ENCODE data around the gene TRIM68. TPM values are rescaled to one million over a fixed set of nuclear protein-coding genes. Genes with fewer than 3 reads are reported as not detected.

Gene TRIM68
- total RNA-seq, 1 experiment from 2014 or later: 6.9 TPM

DNA sequence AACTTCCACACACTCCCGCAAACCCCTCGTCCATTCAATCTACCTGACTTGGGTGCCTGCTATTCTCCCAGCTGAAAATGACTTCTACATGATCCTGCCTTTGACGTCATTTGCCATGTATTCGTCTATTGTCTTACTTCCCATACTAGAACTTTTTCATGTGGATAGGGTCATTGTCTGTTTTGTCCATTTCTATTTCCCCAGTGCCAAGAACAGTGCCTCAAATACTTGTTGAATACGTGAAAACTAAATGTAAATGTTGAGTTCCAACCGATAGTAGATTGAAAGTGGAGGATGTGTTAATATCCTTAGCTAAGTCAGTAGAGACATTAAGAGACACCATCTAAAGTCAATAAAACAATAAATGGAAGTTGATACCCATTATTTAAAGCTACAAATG lies 935 bp downstream of the TRIM68 start:
- CTCF ChIA-PET: interaction anchor here (1.0 to 1.9 kb wide), 5 partner anchors 15 to 420 kb away, joined by 3 to 12 read pairs (median 6); partner anchors contain the start of gene OR51D1
- Mint-ChIP-seq H3K27me3 (ENCODE audit: insufficient read depth, unreplicated experiment) (no peaks in the 10 kb centered on the region), H3K9me3 (ENCODE audit: unreplicated experiment) (peaks cover 7% of the 10 kb centered on the region), H3K4me3 (ENCODE audit: unreplicated experiment) (peak overlapping the region; percentile 87), H3K4me1 (ENCODE audit: low read depth, unreplicated experiment) (peaks cover 10% of the 10 kb centered on the region), H3K27ac (ENCODE audit: unreplicated experiment) (peak overlapping the region; percentile 88), H3K36me3 (ENCODE audit: insufficient read depth, unreplicated experiment) (peaks cover 13% of the 10 kb centered on the region)
- no peak for DNase-seq
- H3K9me3 ChIP-seq: no peaks in the 10 kb centered on the region
- H3K36me3 ChIP-seq (ENCODE audit: control insufficient read depth, insufficient read depth, low read length): no peaks in the 10 kb centered on the region; the same call in 1 of the 2 replicates
- POLR2A ChIA-PET: no interaction called here
- H3K4me3 ChIP-seq (ENCODE audit: low read depth, low read length): peak overlapping the region; percentile 50
- no peaks in the 10 kb centered on the region for H3K27me3 ChIP-seq (replicated peaks; ENCODE audit: control insufficient read depth, insufficient read depth, low read length)
- intact Hi-C loops (cut with micrococcal nuclease; ENCODE audit: unreplicated experiment): loop anchor here (5.0 kb wide), 2 partner anchors 60 to 1625 kb away; partner anchors contain the start of genes FHIP1B and OR52M1
- BruUV-seq (replicated peaks): no TSS peak
- TF ChIP-seq, protein P1, sequence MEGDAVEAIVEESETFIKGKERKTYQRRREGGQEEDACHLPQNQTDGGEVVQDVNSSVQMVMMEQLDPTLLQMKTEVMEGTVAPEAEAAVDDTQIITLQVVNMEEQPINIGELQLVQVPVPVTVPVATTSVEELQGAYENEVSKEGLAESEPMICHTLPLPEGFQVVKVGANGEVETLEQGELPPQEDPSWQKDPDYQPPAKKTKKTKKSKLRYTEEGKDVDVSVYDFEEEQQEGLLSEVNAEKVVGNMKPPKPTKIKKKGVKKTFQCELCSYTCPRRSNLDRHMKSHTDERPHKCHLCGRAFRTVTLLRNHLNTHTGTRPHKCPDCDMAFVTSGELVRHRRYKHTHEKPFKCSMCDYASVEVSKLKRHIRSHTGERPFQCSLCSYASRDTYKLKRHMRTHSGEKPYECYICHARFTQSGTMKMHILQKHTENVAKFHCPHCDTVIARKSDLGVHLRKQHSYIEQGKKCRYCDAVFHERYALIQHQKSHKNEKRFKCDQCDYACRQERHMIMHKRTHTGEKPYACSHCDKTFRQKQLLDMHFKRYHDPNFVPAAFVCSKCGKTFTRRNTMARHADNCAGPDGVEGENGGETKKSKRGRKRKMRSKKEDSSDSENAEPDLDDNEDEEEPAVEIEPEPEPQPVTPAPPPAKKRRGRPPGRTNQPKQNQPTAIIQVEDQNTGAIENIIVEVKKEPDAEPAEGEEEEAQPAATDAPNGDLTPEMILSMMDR (IDR thresholded peaks at IDR 0.05; ENCODE audit: insufficient read depth in 1 of 2, low read depth in 1 of 2, low read length in 1 of 2, severe bottlenecking in 1 of 2, unreplicated experiment in 1 of 2): no peak
- 0 out of 2 replicates have a peak, but pooled peaks cover 13% of the 10 kb centered on the region for H3K4me1 ChIP-seq

GRCh38 chr11:4606231-4607015 lies 1.6 kb downstream of the TRIM68 start:
- Mint-ChIP-seq H3K27ac (ENCODE audit: unreplicated experiment) (no peak overlapping the region), H3K27me3 (ENCODE audit: insufficient read depth, unreplicated experiment) (no peaks in the 10 kb centered on the region), H3K9me3 (ENCODE audit: unreplicated experiment) (peaks cover 7% of the 10 kb centered on the region), H3K4me3 (ENCODE audit: unreplicated experiment) (peak overlapping the region; percentile 87), H3K36me3 (ENCODE audit: insufficient read depth, unreplicated experiment) (peaks cover 13% of the 10 kb centered on the region), H3K4me1 (ENCODE audit: low read depth, unreplicated experiment) (peaks cover 10% of the 10 kb centered on the region)
- Histone ChIP-seq H3K4me1 (0 out of 2 replicates have a peak, but pooled peaks cover 13% of the 10 kb centered on the region), H3K4me3 (ENCODE audit: low read depth, low read length) (no peak overlapping the region), H3K9me3 (no peaks in the 10 kb centered on the region), H3K27me3 (replicated peaks; ENCODE audit: control insufficient read depth, insufficient read depth, low read length) (no peaks in the 10 kb centered on the region), H3K36me3 (ENCODE audit: control insufficient read depth, insufficient read depth, low read length) (no peaks in the 10 kb centered on the region; the same call in 1 of the 2 replicates)
- ChIA-PET CTCF (interaction anchor here (1.9 kb wide), 1 partner anchor 67 kb away, joined by 5 read pairs; no protein-coding TSS in a partner anchor), POLR2A (no interaction called here)
- DNase-seq: no peak
- BruUV-seq (replicated peaks): no TSS peak
- TF ChIP-seq, protein P1 (IDR thresholded peaks at IDR 0.05; ENCODE audit: insufficient read depth in 1 of 2, low read depth in 1 of 2, low read length in 1 of 2, severe bottlenecking in 1 of 2, unreplicated experiment in 1 of 2): no peak
- intact Hi-C loops (cut with micrococcal nuclease; ENCODE audit: unreplicated experiment): loop anchor here (5.0 kb wide), 2 partner anchors 59 to 1626 kb away; partner anchors contain the start of genes FHIP1B and OR52M1

DNA sequence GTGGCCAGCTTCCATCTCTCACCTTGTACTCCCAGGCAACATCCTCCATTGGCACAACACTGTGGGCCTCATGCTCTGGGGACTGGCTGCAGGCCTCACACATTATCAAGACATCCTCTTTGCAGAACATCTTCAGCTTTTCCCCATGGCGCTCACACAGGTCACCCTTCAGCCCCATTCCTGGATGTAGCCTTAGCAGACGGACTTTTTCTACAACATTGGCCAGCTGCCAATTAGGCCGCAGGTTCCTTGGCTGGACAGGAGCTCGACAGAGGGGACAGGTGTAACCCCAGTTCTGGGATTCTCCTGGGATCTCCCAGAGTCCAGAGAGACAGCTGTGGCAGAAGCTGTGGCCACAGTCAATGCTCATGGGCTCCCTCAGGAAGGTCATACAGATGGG lies 3.0 kb downstream of the TRIM68 start:
- Mint-ChIP-seq H3K4me1 (ENCODE audit: low read depth, unreplicated experiment) (peaks cover 10% of the 10 kb centered on the region), H3K27ac (ENCODE audit: unreplicated experiment) (no peak overlapping the region), H3K27me3 (ENCODE audit: insufficient read depth, unreplicated experiment) (no peaks in the 10 kb centered on the region), H3K36me3 (ENCODE audit: insufficient read depth, unreplicated experiment) (peaks cover 13% of the 10 kb centered on the region), H3K9me3 (ENCODE audit: unreplicated experiment) (peaks cover 7% of the 10 kb centered on the region), H3K4me3 (ENCODE audit: unreplicated experiment) (no peak overlapping the region)
- ChIA-PET POLR2A (no interaction called here), CTCF (no interaction called here)
- Histone ChIP-seq H3K4me1 (0 out of 2 replicates have a peak, but pooled peaks cover 13% of the 10 kb centered on the region), H3K9me3 (no peaks in the 10 kb centered on the region), H3K27me3 (replicated peaks; ENCODE audit: control insufficient read depth, insufficient read depth, low read length) (no peaks in the 10 kb centered on the region), H3K36me3 (ENCODE audit: control insufficient read depth, insufficient read depth, low read length) (no peaks in the 10 kb centered on the region; the same call in 1 of the 2 replicates), H3K4me3 (ENCODE audit: low read depth, low read length) (no peak overlapping the region)
- TF ChIP-seq, protein P1 (IDR thresholded peaks at IDR 0.05; ENCODE audit: insufficient read depth in 1 of 2, low read depth in 1 of 2, low read length in 1 of 2, severe bottlenecking in 1 of 2, unreplicated experiment in 1 of 2): no peak
- no peak for DNase-seq
- intact Hi-C loops (cut with micrococcal nuclease; ENCODE audit: unreplicated experiment): loop anchor here (5.0 kb wide), 2 partner anchors 58 to 1627 kb away; partner anchors contain the start of genes FHIP1B and OR52M1
- BruUV-seq (replicated peaks): no TSS peak

All from Caco-2 (cell line).